Liver (tissue), 9 donors: ENCODE measurements around the gene CELSR1. TPM values are rescaled to one million over a fixed set of nuclear protein-coding genes. Genes with fewer than 3 reads are reported as not detected.
A peak's percentile ranks its signal among the peaks of the same experiment; 100 is the strongest.

Experiments
- DNase-seq: peaks from one replicate; pipeline ENCODE4 v3.0.0-alpha.2; 2017; ENCODE audit warnings: low spot score
- H3K27ac ChIP-seq, 2 donors: one replicate each; pipeline ENCODE4 v1.7.0; 2013; ENCODE audit warnings: inconsistent platforms in 2 of 2, low read length in 2 of 2, control low read depth in 1 of 2, low read depth in 1 of 2, mild to moderate bottlenecking in 1 of 2
- H3K27me3 ChIP-seq, 4 donors: one replicate each; pipeline versions ENCODE4 v1.6.1 to v1.7.0; 2013; ENCODE audit warnings: low read length in 3 of 4, inconsistent platforms in 1 of 4, mild to moderate bottlenecking in 1 of 4, moderate library complexity in 1 of 4; ENCODE audit not compliant: control insufficient read depth in 4 of 4, insufficient read depth in 4 of 4
- H3K36me3 ChIP-seq, 4 donors: one replicate each; pipeline versions ENCODE4 v1.6.1 to v1.7.0; 2013; ENCODE audit warnings: low read length in 3 of 4, mild to moderate bottlenecking in 3 of 4, low read depth in 1 of 4, moderate library complexity in 1 of 4; ENCODE audit not compliant: control insufficient read depth in 4 of 4, insufficient read depth in 3 of 4
- H3K4me1 ChIP-seq, 4 donors: one replicate each; pipeline versions ENCODE4 v1.6.1 to v1.7.0; 2013; ENCODE audit warnings: low read length in 3 of 4, mild to moderate bottlenecking in 3 of 4, moderate library complexity in 1 of 4; ENCODE audit not compliant: control insufficient read depth in 4 of 4, insufficient read depth in 4 of 4
- H3K4me3 ChIP-seq, 3 donors: one replicate each; pipeline versions ENCODE4 v1.6.1 to v1.7.0; 2013; ENCODE audit warnings: low read length in 3 of 3, control low read depth in 1 of 3, low read depth in 1 of 3, mild to moderate bottlenecking in 1 of 3
- H3K9ac ChIP-seq, 2 donors: one replicate each; pipeline ENCODE4 v1.7.0; 2013; ENCODE audit warnings: low read length in 2 of 2, mild to moderate bottlenecking in 2 of 2, moderate library complexity in 2 of 2, control low read depth in 1 of 2, low read depth in 1 of 2
- H3K9me3 ChIP-seq, 4 donors: one replicate each; pipeline versions ENCODE4 v1.6.1 to v1.7.0; 2013; ENCODE audit warnings: low read length in 3 of 4; ENCODE audit not compliant: control insufficient read depth in 4 of 4
- EGR1 ChIP-seq, 2 donors: IDR thresholded peaks; 2 replicates each; pipeline ENCODE4 v1.6.1; 2016 to 2018; ENCODE audit warnings: antibody characterized with exemption in 2 of 2, low read depth in 2 of 2
- FOXA2 ChIP-seq: IDR thresholded peaks from 2 replicates; pipeline ENCODE4 v1.6.1; 2016; ENCODE audit warnings: antibody characterized with exemption
- GABPA ChIP-seq, 2 donors: IDR thresholded peaks in 1 of 2; conservative IDR thresholded peaks in 1 of 2; 2 replicates each; pipeline ENCODE4 v1.6.1; 2016; ENCODE audit warnings: antibody characterized with exemption in 2 of 2, mild to moderate bottlenecking in 1 of 2, moderate library complexity in 1 of 2
- HNF4G ChIP-seq: IDR thresholded peaks from 2 replicates; pipeline ENCODE4 v1.6.1; 2016; ENCODE audit warnings: antibody characterized with exemption
- JUND ChIP-seq, 2 donors: IDR thresholded peaks; 2 replicates each; pipeline ENCODE4 v1.6.1; 2016; ENCODE audit warnings: antibody characterized with exemption in 2 of 2
- NR2F2 ChIP-seq: IDR thresholded peaks from 2 replicates; pipeline ENCODE4 v1.6.1; 2016; ENCODE audit warnings: antibody characterized with exemption
- RAD21 ChIP-seq, 2 donors: IDR thresholded peaks; 2 replicates each; pipeline ENCODE4 v1.6.1; 2016; ENCODE audit warnings: antibody characterized with exemption in 2 of 2, mild to moderate bottlenecking in 2 of 2
- RXRA ChIP-seq, 2 donors: IDR thresholded peaks; 2 replicates each; pipeline ENCODE4 v1.6.1; 2017 to 2018; ENCODE audit warnings: antibody characterized with exemption in 2 of 2, mild to moderate bottlenecking in 1 of 2
- TAF1 ChIP-seq: conservative IDR thresholded peaks from 2 replicates; pipeline ENCODE4 v1.6.1; 2016; ENCODE audit warnings: antibody characterized with exemption, mild to moderate bottlenecking
- YY1 ChIP-seq: IDR thresholded peaks from 2 replicates; pipeline ENCODE4 v1.6.1; 2016; ENCODE audit warnings: antibody characterized with exemption, mild to moderate bottlenecking
- WGBS: extraction: QIAGEN DNeasy Blood & Tissue Kit; methylation state at CpG from one replicate; pipeline ENCODE4 v1.1.7; 2013; 5-methylcytosine and 5-hydroxymethylcytosine counted together
- polyA plus RNA-seq, 2 donors: library from polyadenylated mRNA; stranded (reverse) in 1 of 2; unstranded in 1 of 2; fragments of 200-250 nt in 1 of 2; fragments of >200 nt in 1 of 2; fragmentation: Nextera tagmentation in 1 of 2; extraction: Ambion mirVana in 1 of 2; gene quantifications; one replicate each; pipeline versions ENCODE4 v1.2.1 to v1.2.3, GENCODE V29; 2013 to 2015
- total RNA-seq, 2 donors: library from RNA; depleted of rRNA; stranded (reverse); fragments of >200 nt; gene quantifications; one replicate each; pipeline ENCODE4 v1.2.3, GENCODE V29; 2014
- TF ChIP-seq, protein P1 (sequence below): IDR thresholded peaks from 2 replicates; pipeline ENCODE4 v1.6.1; 2016; ENCODE audit warnings: antibody characterized with exemption
- TF ChIP-seq, protein P2 (sequence below): IDR thresholded peaks from 2 replicates; pipeline ENCODE4 v1.6.1; 2016; ENCODE audit warnings: antibody characterized with exemption, mild to moderate bottlenecking
- TF ChIP-seq, protein P3 (sequence below): IDR thresholded peaks from 2 replicates; pipeline ENCODE4 v1.6.1; 2016; ENCODE audit warnings: antibody characterized with exemption
- TF ChIP-seq, protein P4 (sequence below): IDR thresholded peaks from 2 replicates; pipeline ENCODE4 v1.6.1; 2016; ENCODE audit warnings: antibody characterized with exemption
- TF ChIP-seq, protein P5 (sequence below): fragments of 150-350 bp; IDR thresholded peaks from 2 replicates; pipeline ENCODE4 v1.5.1; 2017; ENCODE audit warnings: improper control_type of control experiment, low read depth, low read length; ENCODE audit not compliant: missing input control
- donor health status: healthy.
- donor health status: healthy.
- donor health status: healthy.
- donor health status: healthy.
- donor health status: healthy.

Gene CELSR1
- total and polyA plus RNA-seq, 4 donors = 0.37 to 1.6 (median 1.3) TPM

DNA sequence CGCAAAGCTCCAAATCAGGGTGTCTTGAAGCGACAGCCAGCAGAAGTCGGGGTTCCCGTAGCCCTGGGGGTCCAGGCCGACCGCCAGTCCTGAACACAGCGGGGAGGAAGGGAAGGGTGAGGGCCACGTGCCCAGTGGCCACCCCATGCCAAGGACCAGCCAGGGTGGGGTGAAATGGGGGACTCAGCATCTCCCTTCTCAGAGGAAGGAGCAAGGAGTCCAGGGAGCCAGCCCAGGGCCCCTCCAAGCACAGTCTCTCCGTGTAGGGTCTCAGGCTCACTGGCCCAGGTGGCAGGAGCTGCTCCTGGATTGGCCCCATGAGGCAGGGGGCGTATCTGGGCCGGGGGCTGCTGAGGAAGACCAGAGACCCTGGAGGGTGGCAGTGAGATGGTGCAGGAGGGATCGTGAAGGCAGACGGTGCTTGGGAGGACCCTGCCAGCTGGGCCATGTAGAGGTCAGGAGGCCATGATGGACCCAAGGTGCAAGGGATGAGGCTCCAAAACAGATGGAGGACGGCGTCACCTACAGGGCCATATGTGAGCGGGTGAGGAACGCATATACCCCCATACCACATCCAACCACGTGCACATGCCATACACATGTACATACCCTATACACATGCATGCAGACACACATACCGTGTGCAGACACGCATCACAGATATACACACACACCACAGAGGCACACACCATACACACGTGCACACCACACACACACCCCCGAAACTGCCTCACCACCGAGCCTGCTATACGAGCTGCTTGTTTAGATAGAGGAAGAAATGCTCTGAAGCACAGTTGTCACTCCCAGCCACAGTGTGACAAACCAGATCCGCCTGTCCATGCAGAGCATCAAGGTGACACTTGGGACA lies 167.5 kb downstream of the CELSR1 start:
- H3K27me3 ChIP-seq = no peaks in the 10 kb centered on the region
- H3K9me3 ChIP-seq = no peaks in the 10 kb centered on the region
- no peak for DNase-seq
- no peak overlapping the region for H3K4me3 ChIP-seq
- H3K27ac ChIP-seq = peak overlapping the region; percentile 69 to 86
- H3K9ac ChIP-seq = peak overlapping the region in 1 of 2 donors; percentile 50
- no peaks in the 10 kb centered on the region for H3K36me3 ChIP-seq
- peaks cover 16 to 61% (median 43%) of the 10 kb centered on the region in 4 donors for H3K4me1 ChIP-seq
- WGBS = 83% methylated on average over 25 of the region's 25 CpGs
- TF ChIP-seq RXRA (IDR thresholded peaks at IDR 0.05) (no peak), RAD21 (IDR thresholded peaks at IDR 0.05) (no peak), YY1 (no peak), NR2F2 (no peak), EGR1 (IDR thresholded peaks at IDR 0.05; ENCODE audit: low read depth in 2 of 2) (no peak), TAF1 (no peak), JUND (IDR thresholded peaks at IDR 0.05) (no peak), FOXA2 (no peak), HNF4G (no peak), GABPA (IDR thresholded peaks at IDR 0.05 in 1 of 2, conservative IDR thresholded peaks at IDR 0.05 in 1 of 2) (no peak)
- TF ChIP-seq, protein P1, sequence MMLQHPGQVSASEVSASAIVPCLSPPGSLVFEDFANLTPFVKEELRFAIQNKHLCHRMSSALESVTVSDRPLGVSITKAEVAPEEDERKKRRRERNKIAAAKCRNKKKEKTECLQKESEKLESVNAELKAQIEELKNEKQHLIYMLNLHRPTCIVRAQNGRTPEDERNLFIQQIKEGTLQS = no peak
- TF ChIP-seq, protein P2, sequence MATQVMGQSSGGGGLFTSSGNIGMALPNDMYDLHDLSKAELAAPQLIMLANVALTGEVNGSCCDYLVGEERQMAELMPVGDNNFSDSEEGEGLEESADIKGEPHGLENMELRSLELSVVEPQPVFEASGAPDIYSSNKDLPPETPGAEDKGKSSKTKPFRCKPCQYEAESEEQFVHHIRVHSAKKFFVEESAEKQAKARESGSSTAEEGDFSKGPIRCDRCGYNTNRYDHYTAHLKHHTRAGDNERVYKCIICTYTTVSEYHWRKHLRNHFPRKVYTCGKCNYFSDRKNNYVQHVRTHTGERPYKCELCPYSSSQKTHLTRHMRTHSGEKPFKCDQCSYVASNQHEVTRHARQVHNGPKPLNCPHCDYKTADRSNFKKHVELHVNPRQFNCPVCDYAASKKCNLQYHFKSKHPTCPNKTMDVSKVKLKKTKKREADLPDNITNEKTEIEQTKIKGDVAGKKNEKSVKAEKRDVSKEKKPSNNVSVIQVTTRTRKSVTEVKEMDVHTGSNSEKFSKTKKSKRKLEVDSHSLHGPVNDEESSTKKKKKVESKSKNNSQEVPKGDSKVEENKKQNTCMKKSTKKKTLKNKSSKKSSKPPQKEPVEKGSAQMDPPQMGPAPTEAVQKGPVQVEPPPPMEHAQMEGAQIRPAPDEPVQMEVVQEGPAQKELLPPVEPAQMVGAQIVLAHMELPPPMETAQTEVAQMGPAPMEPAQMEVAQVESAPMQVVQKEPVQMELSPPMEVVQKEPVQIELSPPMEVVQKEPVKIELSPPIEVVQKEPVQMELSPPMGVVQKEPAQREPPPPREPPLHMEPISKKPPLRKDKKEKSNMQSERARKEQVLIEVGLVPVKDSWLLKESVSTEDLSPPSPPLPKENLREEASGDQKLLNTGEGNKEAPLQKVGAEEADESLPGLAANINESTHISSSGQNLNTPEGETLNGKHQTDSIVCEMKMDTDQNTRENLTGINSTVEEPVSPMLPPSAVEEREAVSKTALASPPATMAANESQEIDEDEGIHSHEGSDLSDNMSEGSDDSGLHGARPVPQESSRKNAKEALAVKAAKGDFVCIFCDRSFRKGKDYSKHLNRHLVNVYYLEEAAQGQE = no peak
- TF ChIP-seq, protein P3, sequence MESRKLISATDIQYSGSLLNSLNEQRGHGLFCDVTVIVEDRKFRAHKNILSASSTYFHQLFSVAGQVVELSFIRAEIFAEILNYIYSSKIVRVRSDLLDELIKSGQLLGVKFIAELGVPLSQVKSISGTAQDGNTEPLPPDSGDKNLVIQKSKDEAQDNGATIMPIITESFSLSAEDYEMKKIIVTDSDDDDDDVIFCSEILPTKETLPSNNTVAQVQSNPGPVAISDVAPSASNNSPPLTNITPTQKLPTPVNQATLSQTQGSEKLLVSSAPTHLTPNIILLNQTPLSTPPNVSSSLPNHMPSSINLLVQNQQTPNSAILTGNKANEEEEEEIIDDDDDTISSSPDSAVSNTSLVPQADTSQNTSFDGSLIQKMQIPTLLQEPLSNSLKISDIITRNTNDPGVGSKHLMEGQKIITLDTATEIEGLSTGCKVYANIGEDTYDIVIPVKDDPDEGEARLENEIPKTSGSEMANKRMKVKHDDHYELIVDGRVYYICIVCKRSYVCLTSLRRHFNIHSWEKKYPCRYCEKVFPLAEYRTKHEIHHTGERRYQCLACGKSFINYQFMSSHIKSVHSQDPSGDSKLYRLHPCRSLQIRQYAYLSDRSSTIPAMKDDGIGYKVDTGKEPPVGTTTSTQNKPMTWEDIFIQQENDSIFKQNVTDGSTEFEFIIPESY = no peak
- TF ChIP-seq, protein P4, sequence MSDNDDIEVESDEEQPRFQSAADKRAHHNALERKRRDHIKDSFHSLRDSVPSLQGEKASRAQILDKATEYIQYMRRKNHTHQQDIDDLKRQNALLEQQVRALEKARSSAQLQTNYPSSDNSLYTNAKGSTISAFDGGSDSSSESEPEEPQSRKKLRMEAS = no peak
- TF ChIP-seq, protein P5, sequence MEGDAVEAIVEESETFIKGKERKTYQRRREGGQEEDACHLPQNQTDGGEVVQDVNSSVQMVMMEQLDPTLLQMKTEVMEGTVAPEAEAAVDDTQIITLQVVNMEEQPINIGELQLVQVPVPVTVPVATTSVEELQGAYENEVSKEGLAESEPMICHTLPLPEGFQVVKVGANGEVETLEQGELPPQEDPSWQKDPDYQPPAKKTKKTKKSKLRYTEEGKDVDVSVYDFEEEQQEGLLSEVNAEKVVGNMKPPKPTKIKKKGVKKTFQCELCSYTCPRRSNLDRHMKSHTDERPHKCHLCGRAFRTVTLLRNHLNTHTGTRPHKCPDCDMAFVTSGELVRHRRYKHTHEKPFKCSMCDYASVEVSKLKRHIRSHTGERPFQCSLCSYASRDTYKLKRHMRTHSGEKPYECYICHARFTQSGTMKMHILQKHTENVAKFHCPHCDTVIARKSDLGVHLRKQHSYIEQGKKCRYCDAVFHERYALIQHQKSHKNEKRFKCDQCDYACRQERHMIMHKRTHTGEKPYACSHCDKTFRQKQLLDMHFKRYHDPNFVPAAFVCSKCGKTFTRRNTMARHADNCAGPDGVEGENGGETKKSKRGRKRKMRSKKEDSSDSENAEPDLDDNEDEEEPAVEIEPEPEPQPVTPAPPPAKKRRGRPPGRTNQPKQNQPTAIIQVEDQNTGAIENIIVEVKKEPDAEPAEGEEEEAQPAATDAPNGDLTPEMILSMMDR = no peak
